Activated CD4-positive, alpha-beta T cell treated with anti-CD3 and anti-CD28 coated beads for 48 hours (primary cell): ENCODE measurements around the gene TMEM115.

Experiments
- DNase-seq: peaks from one replicate; pipeline ENCODE4 v3.0.0-alpha.2; 2020

TMEM115 gene

GRCh38 chr3:50330330-50330729 lies 29.0 kb downstream of the TMEM115 start:
- DNase-seq: no peak

GRCh38 chr3:50327943-50328691 lies 31.2 kb downstream of the TMEM115 start, which contains the start of gene TUSC2:
TSS of gene TUSC2 (minus strand) at chr3:50328223. CDS start at chr3:50328099, 124 bp downstream.
- peak; percentile 97 for DNase-seq

GRCh38 chr3:50327129-50327528 lies 32.2 kb downstream of the TMEM115 start:
- no peak for DNase-seq

- DNase-seq: no peak
Observed at GRCh38 chr3:50326182-50326541, 33.2 kb downstream of the TMEM115 start.

GRCh38 chr3:50325497-50326181 lies 33.7 kb downstream of the TMEM115 start:
- no peak for DNase-seq

GRCh38 chr3:50325113-50325480 lies 34.2 kb downstream of the TMEM115 start:
- DNase-seq: no peak

- peak; percentile 73 for DNase-seq
Observed at GRCh38 chr3:50324351-50325112, 34.8 kb downstream of the TMEM115 start.

- no peak for DNase-seq
Observed at GRCh38 chr3:50323614-50324199, 35.6 kb downstream of the TMEM115 start.

GRCh38 chr3:50323092-50323600 lies 36.2 kb downstream of the TMEM115 start:
- no peak for DNase-seq

- DNase-seq: no peak
Observed at GRCh38 chr3:50322386-50323091, 36.8 kb downstream of the TMEM115 start, which contains the start of gene HYAL2. TSS of gene HYAL2 (minus strand) at chr3:50322745. CDS start at chr3:50320489, 2,256 bp downstream.

- no peak for DNase-seq
Observed at GRCh38 chr3:50322115-50322385, 37.3 kb downstream of the TMEM115 start.

GRCh38 chr3:50321336-50322114 lies 37.8 kb downstream of the TMEM115 start:
- DNase-seq: peak; percentile 87

GRCh38 chr3:50320853-50321335 lies 38.4 kb downstream of the TMEM115 start:
- peak; percentile 69 for DNase-seq

- DNase-seq: no peak
Observed at GRCh38 chr3:50319894-50320625, 39.3 kb downstream of the TMEM115 start.

- no peak for DNase-seq
Observed at GRCh38 chr3:50319181-50319893, 40.0 kb downstream of the TMEM115 start.

GRCh38 chr3:50318615-50319014 lies 40.7 kb downstream of the TMEM115 start:
- DNase-seq: no peak

GRCh38 chr3:50318163-50318562 lies 41.2 kb downstream of the TMEM115 start:
- DNase-seq: no peak

- DNase-seq: no peak
Observed at GRCh38 chr3:50317300-50317699, 42.0 kb downstream of the TMEM115 start.

- DNase-seq: peak; percentile 53
Observed at GRCh38 chr3:50316657-50317242, 42.6 kb downstream of the TMEM115 start.

GRCh38 chr3:50314816-50315215 lies 44.5 kb downstream of the TMEM115 start:
- DNase-seq: no peak
